HEK293 (cell line): ENCODE results near the gene AMZ1.

Experiments used
- CTCF ChIA-PET: fragments of 350-600 bp; formaldehyde crosslinking; extraction: SDS; loops from one replicate; lab custom pipeline; 2021; ENCODE audit warnings: antibody characterized with exemption; lab: Yijun Ruan, JAX
- POLR2A ChIA-PET: fragments of 300-600 bp; formaldehyde crosslinking; extraction: SDS; loops from one replicate; lab custom pipeline; 2020; ENCODE audit warnings: antibody characterized with exemption, inconsistent platforms; lab: Yijun Ruan, JAX
- H3K27ac ChIP-seq: fragments of 200-500 bp; sonication (Bioruptor generic); 2 replicates; pipeline ENCODE4 v1.5.1; 2014; ENCODE audit warnings: low read depth, low read length, control low read depth, inconsistent platforms; ENCODE audit errors: extremely low read depth
- H3K36me3 ChIP-seq, 2 experiments: fragments of 200-500 bp in 1 of 2; sonication (Bioruptor generic) in 1 of 2; 1 replicate in 1 of 2; 2 replicates in 1 of 2; pipeline ENCODE4 v1.5.1; 2014 to 2017; ENCODE audit warnings: inconsistent platforms in 2 of 2, low read length in 2 of 2; ENCODE audit not compliant: control insufficient read depth in 2 of 2, insufficient read depth in 1 of 2
- H3K4me1 ChIP-seq: fragments of 200-500 bp; sonication (Bioruptor generic); 2 replicates; pipeline ENCODE4 v1.5.1; 2014; ENCODE audit warnings: mild to moderate bottlenecking, low read length, inconsistent platforms; ENCODE audit not compliant: control insufficient read depth, insufficient read depth
- H3K4me3 ChIP-seq: 2 replicates; pipeline ENCODE4 v1.5.1; 2011; ENCODE audit warnings: low read depth, mild to moderate bottlenecking, control low read depth, low read length, moderate library complexity
- H3K9me3 ChIP-seq: fragments of 200-500 bp; sonication (Bioruptor generic); 2 replicates; pipeline ENCODE4 v1.5.1; 2014; ENCODE audit warnings: low read depth, low read length, inconsistent platforms; ENCODE audit not compliant: control insufficient read depth, insufficient read depth
- GLIS2 ChIP-seq: fragments of 450-650 bp; formaldehyde crosslinking; IDR thresholded peaks from 2 replicates; pipeline ENCODE4 v1.5.1; 2016; ENCODE audit warnings: missing biosample characterization, missing genetic modification characterization
- KLF10 ChIP-seq: fragments of 450-650 bp; IDR thresholded peaks from 2 replicates; pipeline ENCODE4 v1.5.1; 2018; ENCODE audit warnings: missing biosample characterization, mild to moderate bottlenecking, missing genetic modification characterization
- PBX3 ChIP-seq: sonication (generic); formaldehyde crosslinking; IDR thresholded peaks from 2 replicates; pipeline ENCODE4 v1.8.1; 2022; ENCODE audit warnings: mild to moderate bottlenecking, moderate library complexity, missing genetic modification reagents
- ZBTB10 ChIP-seq: fragments of 450-650 bp; formaldehyde crosslinking; IDR thresholded peaks from 2 replicates; pipeline ENCODE4 v1.5.1; 2016; ENCODE audit warnings: missing biosample characterization, missing genetic modification characterization
- ZBTB7A ChIP-seq: fragments of 450-650 bp; formaldehyde crosslinking; IDR thresholded peaks from 2 replicates; pipeline ENCODE4 v1.5.1; 2016; ENCODE audit warnings: low read depth, missing biosample characterization, missing genetic modification characterization
- ZIC2 ChIP-seq: fragments of 450-650 bp; formaldehyde crosslinking; IDR thresholded peaks from 2 replicates; pipeline ENCODE4 v1.5.1; 2016; ENCODE audit warnings: missing biosample characterization, missing genetic modification characterization
- ZNF138 ChIP-seq: fragments of 450-650 bp; formaldehyde crosslinking; IDR thresholded peaks from 2 replicates; pipeline ENCODE4 v1.5.1; 2016; ENCODE audit warnings: missing biosample characterization, missing genetic modification characterization, borderline replicate concordance
- ZNF16 ChIP-seq: fragments of 450-650 bp; formaldehyde crosslinking; IDR thresholded peaks from 2 replicates; pipeline ENCODE4 v1.5.1; 2016; ENCODE audit warnings: low read depth, missing biosample characterization, missing genetic modification characterization
- ZNF174 ChIP-seq: fragments of 450-650 bp; formaldehyde crosslinking; IDR thresholded peaks from 2 replicates; pipeline ENCODE4 v1.5.0; 2017; ENCODE audit warnings: missing biosample characterization, mild to moderate bottlenecking, missing genetic modification characterization
- ZNF23 ChIP-seq: fragments of 450-650 bp; formaldehyde crosslinking; IDR thresholded peaks from 2 replicates; pipeline ENCODE4 v1.5.1; 2016; ENCODE audit warnings: missing biosample characterization, missing genetic modification characterization, borderline replicate concordance
- ZNF404 ChIP-seq: fragments of 450-650 bp; formaldehyde crosslinking; IDR thresholded peaks from 2 replicates; pipeline ENCODE4 v1.5.1; 2017; ENCODE audit warnings: missing biosample characterization, missing genetic modification characterization
- ZNF555 ChIP-seq: fragments of 450-650 bp; formaldehyde crosslinking; conservative IDR thresholded peaks from 2 replicates; pipeline ENCODE4 v1.5.1; 2017; ENCODE audit warnings: missing biosample characterization, mild to moderate bottlenecking, missing genetic modification characterization, inconsistent platforms
- ZNF768 ChIP-seq: fragments of 450-650 bp; formaldehyde crosslinking; IDR thresholded peaks from 2 replicates; pipeline ENCODE4 v1.5.1; 2018; ENCODE audit warnings: missing biosample characterization, mild to moderate bottlenecking, missing genetic modification characterization
- TF ChIP-seq, protein P1 (sequence below): fragments of 450-650 bp; formaldehyde crosslinking; IDR thresholded peaks from 2 replicates; pipeline ENCODE4 v1.5.1; 2016; ENCODE audit warnings: missing biosample characterization, missing genetic modification characterization, low read depth

The AMZ1 gene

GRCh38 chr7:2729031-2729892 lies 41.3 kb downstream of the AMZ1 start:
- H3K36me3 ChIP-seq = peaks cover 0 to 30% of the 10 kb centered on the region in 2 experiments; a peak in 2 of 3 replicates
- no peak overlapping the region for H3K4me3 ChIP-seq
- no peak overlapping the region for H3K27ac ChIP-seq
- ChIA-PET POLR2A (interaction anchor here (0.5 kb wide), 1 partner anchor 408 kb away, joined by 4 read pairs; no protein-coding TSS in a partner anchor), CTCF (interaction anchor here (1.8 to 2.1 kb wide), 2 partner anchors 10 to 19 kb away, joined by 5 to 7 read pairs; no protein-coding TSS in a partner anchor)
- no peaks in the 10 kb centered on the region for H3K9me3 ChIP-seq
- no peak for TF ChIP-seq ZIC2 (tag by site-specific recombination)
- H3K4me1 ChIP-seq = no peaks in the 10 kb centered on the region

- POLR2A ChIA-PET = interaction anchor here (0.5 kb wide), 1 partner anchor 409 kb away, joined by 4 read pairs; no protein-coding TSS in a partner anchor
These were observed 42.1 kb downstream of the AMZ1 start for GRCh38 chr7:2729893-2730716.

More at GRCh38 chr7:2729893-2730716, 42.1 kb downstream of the AMZ1 start:
- no peaks in the 10 kb centered on the region for H3K9me3 ChIP-seq
- no peak for TF ChIP-seq ZNF174 (tag by site-specific recombination)
- TF ChIP-seq ZNF555 (tag by site-specific recombination) = no peak
- TF ChIP-seq, protein P1, sequence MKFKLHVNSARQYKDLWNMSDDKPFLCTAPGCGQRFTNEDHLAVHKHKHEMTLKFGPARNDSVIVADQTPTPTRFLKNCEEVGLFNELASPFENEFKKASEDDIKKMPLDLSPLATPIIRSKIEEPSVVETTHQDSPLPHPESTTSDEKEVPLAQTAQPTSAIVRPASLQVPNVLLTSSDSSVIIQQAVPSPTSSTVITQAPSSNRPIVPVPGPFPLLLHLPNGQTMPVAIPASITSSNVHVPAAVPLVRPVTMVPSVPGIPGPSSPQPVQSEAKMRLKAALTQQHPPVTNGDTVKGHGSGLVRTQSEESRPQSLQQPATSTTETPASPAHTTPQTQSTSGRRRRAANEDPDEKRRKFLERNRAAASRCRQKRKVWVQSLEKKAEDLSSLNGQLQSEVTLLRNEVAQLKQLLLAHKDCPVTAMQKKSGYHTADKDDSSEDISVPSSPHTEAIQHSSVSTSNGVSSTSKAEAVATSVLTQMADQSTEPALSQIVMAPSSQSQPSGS = no peak
- TF ChIP-seq ZNF23 = no peak
- no peak for TF ChIP-seq ZBTB7A (tag by site-specific recombination)
- TF ChIP-seq ZNF768 (tag by site-specific recombination) = no peak
- no peak for TF ChIP-seq ZNF404
- no peak for TF ChIP-seq ZNF16 (tag by site-specific recombination)
- no peak for TF ChIP-seq KLF10
- TF ChIP-seq ZNF138 (tag by site-specific recombination) = no peak
- no peak for TF ChIP-seq PBX3 (CRISPR knock-in tag)
- TF ChIP-seq ZBTB10 (tag by site-specific recombination) = no peak
- no peak for TF ChIP-seq GLIS2 (tag by site-specific recombination)
- no peak overlapping the region for H3K27ac ChIP-seq
- H3K4me3 ChIP-seq = no peak overlapping the region
- peaks cover 0 to 30% of the 10 kb centered on the region in 2 experiments; a peak in 2 of 3 replicates for H3K36me3 ChIP-seq
- no peaks in the 10 kb centered on the region for H3K4me1 ChIP-seq
- CTCF ChIA-PET = interaction anchor here (1.8 to 2.1 kb wide), 2 partner anchors 11 to 20 kb away, joined by 5 to 7 read pairs; no protein-coding TSS in a partner anchor
